ENCODE data around the gene DCHS1. TPM values are rescaled to one million over a fixed set of nuclear protein-coding genes. Genes with fewer than 3 reads are reported as not detected.

DCHS1 gene
- total and polyA plus RNA-seq, 10 of the 15 experiments (the other 5 are each of a cell fraction or from before 2014, with no cell fraction given) = 0.02 to 0.64 (median 0.18) TPM; not detected in 1

- H3K9ac ChIP-seq (ENCODE audit: control insufficient read depth, insufficient read depth, low read length) = no peak overlapping the region
Observed at GRCh38 chr11:6652182-6652581, 3.4 kb downstream of the DCHS1 start.

More at GRCh38 chr11:6652182-6652581, 3.4 kb downstream of the DCHS1 start:
- DNase-seq (ENCODE audit: low read depth, low spot score) = no peak
- SMC1A ChIA-PET (ENCODE audit: uncharacterized antibody, unreplicated experiment) = interaction anchor here (0.6 to 1.4 kb wide), 4 partner anchors 10 to 33 kb away, joined by 3 read pairs; partner anchors contain the start of gene TPP1
- intact Hi-C loops (cut with micrococcal nuclease; ENCODE audit: unreplicated experiment) (no loop called here), in situ Hi-C loops (cut with MboI) (no loop called here)
- no peak overlapping the region for H3K4me3 ChIP-seq
- no peaks in the 10 kb centered on the region for H3K79me2 ChIP-seq (ENCODE audit: control insufficient read depth, insufficient read depth, low read length)
- BruUV-seq (replicated peaks) = no TSS peak
- RAD21 ChIA-PET (ENCODE audit: unreplicated experiment) = no interaction called here
- CTCF ChIA-PET = interaction anchor here (0.7 kb wide), 1 partner anchor 90 kb away, joined by 4 read pairs; no protein-coding TSS in a partner anchor
- no peaks in the 10 kb centered on the region for H3K9me3 ChIP-seq (replicated peaks; ENCODE audit: control insufficient read depth, insufficient read depth, low read length)
- H3K36me3 ChIP-seq (ENCODE audit: control insufficient read depth in 2 of 2, insufficient read depth in 2 of 2, low read length in 1 of 2) = no peaks in the 10 kb centered on the region
- no peaks in the 10 kb centered on the region for H4K20me1 ChIP-seq (ENCODE audit: control insufficient read depth, insufficient read depth)
- peaks cover 4% of the 10 kb centered on the region in 2 experiments for H3K27me3 ChIP-seq (replicated peaks in 1 of 2; ENCODE audit: control insufficient read depth in 2 of 2, insufficient read depth in 2 of 2, low read length in 1 of 2)
- H3K27ac ChIP-seq (ENCODE audit: control insufficient read depth, insufficient read depth) = no peak overlapping the region
- ATAC-seq = no peak
- POLR2A ChIA-PET = no interaction called here
- TF ChIP-seq ATF3 (IDR thresholded peaks at IDR 0.05; ENCODE audit: borderline replicate concordance, extremely low read depth, low read depth, low read length) (no peak), PKNOX1 (IDR thresholded peaks at IDR 0.05) (no peak), SMARCA5 (IDR thresholded peaks at IDR 0.05) (no peak), IKZF2 (IDR thresholded peaks at IDR 0.05) (no peak), TCF12 (IDR thresholded peaks at IDR 0.05; ENCODE audit: low read depth, low read length) (no peak), BRCA1 (IDR thresholded peaks at IDR 0.05; ENCODE audit: low read depth, low read length) (no peak), RB1 (IDR thresholded peaks at IDR 0.05; ENCODE audit: borderline replicate concordance) (no peak), YBX1 (IDR thresholded peaks at IDR 0.05) (no peak), ZNF384 (IDR thresholded peaks at IDR 0.05; ENCODE audit: borderline replicate concordance, low read depth, low read length) (no peak), RBBP5 (conservative IDR thresholded peaks at IDR 0.05) (no peak), RAD21 (IDR thresholded peaks at IDR 0.05; ENCODE audit: insufficient read depth, low read depth, low read length) (no peak), POLR2A (IDR thresholded peaks at IDR 0.05; ENCODE audit: low read depth, low read length) (no peak), POU2F2 (IDR thresholded peaks at IDR 0.05; ENCODE audit: borderline replicate concordance, low read depth, low read length) (no peak), BCL3 (IDR thresholded peaks at IDR 0.05; ENCODE audit: borderline replicate concordance, insufficient read depth, low read depth, low read length, poor library complexity, severe bottlenecking) (no peak), CBX3 (IDR thresholded peaks at IDR 0.05; ENCODE audit: borderline replicate concordance, low read depth) (no peak), KLF5 (IDR thresholded peaks at IDR 0.05; ENCODE audit: partially characterized antibody) (no peak), YY1 (IDR thresholded peaks at IDR 0.05; ENCODE audit: low read depth, low read length) (no peak), ATF7 (IDR thresholded peaks at IDR 0.05; ENCODE audit: low read depth) (no peak)
- no peak overlapping the region for H2AFZ ChIP-seq (ENCODE audit: control insufficient read depth, low read depth, low read length)
- FAIRE-seq = no peak
- H3K4me2 ChIP-seq (ENCODE audit: control insufficient read depth, insufficient read depth) = no peak overlapping the region
- H3K4me1 ChIP-seq (ENCODE audit: control insufficient read depth, insufficient read depth, low read length) = peaks cover 3% of the 10 kb centered on the region
- WGBS (ENCODE audit: insufficient coverage, insufficient replicate concordance, low lambda C conversion rate, missing lambda C conversion rate) = 36% methylated on average over 3 of the region's 3 CpGs

Data from GM12878 (cell line).